Mesodermal cell (in vitro differentiated cells): ENCODE data around the gene IGSF6. TPM values are rescaled to one million over a fixed set of nuclear protein-coding genes. Genes with fewer than 3 reads are reported as not detected.
"Not testable (repeated sequence)": the region's sequence is repeated elsewhere in the genome, so short reads cannot be mapped to it uniquely, and the experiment has no call there.

Experiments
- H3K27ac ChIP-seq: 2 replicates; pipeline ENCODE4 v1.7.0; 2013; ENCODE audit warnings: mild to moderate bottlenecking, low read depth, low read length, moderate library complexity; ENCODE audit not compliant: severe bottlenecking
- H3K36me3 ChIP-seq: 2 replicates; pipeline ENCODE4 v1.7.1; 2013; ENCODE audit warnings: mild to moderate bottlenecking, low read length, moderate library complexity; ENCODE audit not compliant: control insufficient read depth, insufficient read depth
- H3K4me1 ChIP-seq: one replicate; pipeline ENCODE4 v1.7.1; 2013; ENCODE audit warnings: mild to moderate bottlenecking, low read length; ENCODE audit not compliant: insufficient read depth, control insufficient read depth, poor library complexity, severe bottlenecking
- H3K4me3 ChIP-seq: 2 replicates; pipeline ENCODE4 v1.7.0; 2013; ENCODE audit warnings: low read length, control low read depth, mild to moderate bottlenecking; ENCODE audit not compliant: insufficient read depth, poor library complexity, severe bottlenecking; ENCODE audit errors: extremely low read depth
- H3K9me3 ChIP-seq: 2 replicates; pipeline ENCODE4 v1.7.1; 2013; ENCODE audit warnings: mild to moderate bottlenecking, low read length, moderate library complexity; ENCODE audit not compliant: control insufficient read depth
- WGBS, 2 experiments: methylation state at CpG; one replicate each; pipeline ENCODE4 v1.1.5; 2013; ENCODE audit warnings: missing lambda C conversion rate in 2 of 2; ENCODE audit not compliant: insufficient coverage in 2 of 2; 5-methylcytosine and 5-hydroxymethylcytosine counted together
- polyA plus RNA-seq, 2 experiments: library from polyadenylated mRNA; stranded (reverse); fragments of 50-300 nt; gene quantifications; one replicate each; pipeline ENCODE4 v1.2.3, GENCODE V29; 2013

IGSF6 gene
- polyA plus RNA-seq (2013, experiment 1 of 2) = not detected
- not detected for polyA plus RNA-seq (2013, experiment 2 of 2)

- peaks cover 21% of the 10 kb centered on the region for H3K36me3 ChIP-seq
- H3K4me1 ChIP-seq = no peaks in the 10 kb centered on the region
- H3K27ac ChIP-seq = no peak within 1 kb of the TSS
- WGBS, 2 experiments = 92 to 98% methylated on average over 6 of the region's 6 CpGs
- no peak within 1 kb of the TSS for H3K4me3 ChIP-seq
- H3K9me3 ChIP-seq = no peaks in the 10 kb centered on the region
These were observed at the start of gene IGSF6 for GRCh38 chr16:21652453-21652852. IGSF6 (minus strand) TSS chr16:21652608; CDS start chr16:21652598, 10 bp downstream.

GRCh38 chr16:21701271-21701670, 48.9 kb upstream of the IGSF6 start:
- no peaks in the 10 kb centered on the region for H3K4me1 ChIP-seq
- H3K36me3 ChIP-seq = no peaks in the 10 kb centered on the region
- no peak overlapping the region for H3K27ac ChIP-seq
- no peak overlapping the region for H3K4me3 ChIP-seq
- no peaks in the 10 kb centered on the region for H3K9me3 ChIP-seq
- WGBS, 2 experiments = 44% methylated on average over 2 of the region's 2 CpGs; no CpG with 5 or more reads in 1 of the 2 experiments

- Histone ChIP-seq H3K9me3 (no peaks in the 10 kb centered on the region), H3K27ac (no peak overlapping the region), H3K4me1 (no peaks in the 10 kb centered on the region), H3K4me3 (no peak overlapping the region), H3K36me3 (no peaks in the 10 kb centered on the region)
- 88 to 93% methylated on average over 5 to 6 of the region's 9 CpGs for WGBS, 2 experiments
These were observed 46.0 kb upstream of the IGSF6 start for GRCh38 chr16:21698169-21699032.

GRCh38 chr16:21697032-21697431, 44.6 kb upstream of the IGSF6 start:
- H3K9me3 ChIP-seq = no peaks in the 10 kb centered on the region
- 82 to 100% methylated on average over 2 to 4 of the region's 5 CpGs for WGBS, 2 experiments

GRCh38 chr16:21694609-21695008, 42.2 kb upstream of the IGSF6 start:
- H3K9me3 ChIP-seq = no peaks in the 10 kb centered on the region
- H3K36me3 ChIP-seq = no peaks in the 10 kb centered on the region
- no peaks in the 10 kb centered on the region for H3K4me1 ChIP-seq
- H3K4me3 ChIP-seq = no peak overlapping the region
- WGBS, 2 experiments = 82 to 100% methylated on average over 1 to 4 of the region's 4 CpGs
- H3K27ac ChIP-seq = no peak overlapping the region

More at GRCh38 chr16:21697032-21697431, 44.6 kb upstream of the IGSF6 start:
- Histone ChIP-seq H3K27ac (no peak overlapping the region), H3K4me3 (no peak overlapping the region), H3K4me1 (no peaks in the 10 kb centered on the region), H3K36me3 (no peaks in the 10 kb centered on the region)

- not testable (repeated sequence) for H3K9me3 ChIP-seq, H3K27ac ChIP-seq, H3K36me3 ChIP-seq, H3K4me3 ChIP-seq, H3K4me1 ChIP-seq
- 100% methylated on average over 1 of the region's 4 CpGs; no CpG with 5 or more reads in 1 of the 2 experiments for WGBS, 2 experiments
These were observed 38.6 kb upstream of the IGSF6 start for GRCh38 chr16:21690967-21691366.

GRCh38 chr16:21689107-21689506, 36.7 kb upstream of the IGSF6 start:
- no peaks in the 10 kb centered on the region for H3K36me3 ChIP-seq
- 80% methylated on average over 1 of the region's 4 CpGs; no CpG with 5 or more reads in 1 of the 2 experiments for WGBS, 2 experiments

GRCh38 chr16:21685034-21685455, 32.6 kb upstream of the IGSF6 start:
- H3K4me3 ChIP-seq = no peak overlapping the region
- H3K27ac ChIP-seq = no peak overlapping the region
- H3K36me3 ChIP-seq = no peaks in the 10 kb centered on the region
- no peaks in the 10 kb centered on the region for H3K9me3 ChIP-seq
- WGBS, 2 experiments = 49 to 64% methylated on average over 3 to 11 of the region's 14 CpGs
- no peaks in the 10 kb centered on the region for H3K4me1 ChIP-seq

More at GRCh38 chr16:21689107-21689506, 36.7 kb upstream of the IGSF6 start:
- no peaks in the 10 kb centered on the region for H3K9me3 ChIP-seq
- H3K27ac ChIP-seq = no peak overlapping the region
- H3K4me1 ChIP-seq = no peaks in the 10 kb centered on the region
- no peak overlapping the region for H3K4me3 ChIP-seq

- 30 to 54% methylated on average over 4 to 5 of the region's 6 CpGs for WGBS, 2 experiments
- Histone ChIP-seq H3K4me1 (no peaks in the 10 kb centered on the region), H3K9me3 (no peaks in the 10 kb centered on the region), H3K4me3 (no peak overlapping the region), H3K27ac (no peak overlapping the region), H3K36me3 (no peaks in the 10 kb centered on the region)
These were observed 31.8 kb upstream of the IGSF6 start for GRCh38 chr16:21684199-21684598.

GRCh38 chr16:21683184-21683583, 30.8 kb upstream of the IGSF6 start:
- H3K36me3 ChIP-seq = no peaks in the 10 kb centered on the region
- H3K4me1 ChIP-seq = no peaks in the 10 kb centered on the region
- 67 to 90% methylated on average over 1 to 2 of the region's 3 CpGs for WGBS, 2 experiments
- no peaks in the 10 kb centered on the region for H3K9me3 ChIP-seq
- no peak overlapping the region for H3K27ac ChIP-seq
- no peak overlapping the region for H3K4me3 ChIP-seq

GRCh38 chr16:21680714-21681113, 28.3 kb upstream of the IGSF6 start:
- H3K4me3 ChIP-seq, H3K27ac ChIP-seq, H3K4me1 ChIP-seq, H3K9me3 ChIP-seq, H3K36me3 ChIP-seq: not testable (repeated sequence)
- WGBS, 2 experiments = 92% methylated on average over 2 of the region's 5 CpGs; no CpG with 5 or more reads in 1 of the 2 experiments
